Measurements from ENCODE around the gene SFXN5.

The SFXN5 gene

GRCh38 chr2:72953528-72953927 lies 118.0 kb downstream of the SFXN5 start:
- DNase-seq = no peak

GRCh38 chr2:72952961-72953360 lies 118.6 kb downstream of the SFXN5 start:
- no peak for DNase-seq

GRCh38 chr2:72952110-72952823 lies 119.2 kb downstream of the SFXN5 start:
- DNase-seq = no peak

- no peak for DNase-seq
Measured at GRCh38 chr2:72951303-72952095, 120.0 kb downstream of the SFXN5 start.

GRCh38 chr2:72950558-72951255 lies 120.8 kb downstream of the SFXN5 start:
- no peak for DNase-seq

- DNase-seq = no peak
Measured at GRCh38 chr2:72949642-72950041, 121.9 kb downstream of the SFXN5 start.

- peak; percentile 19 for DNase-seq
Measured at GRCh38 chr2:72949045-72949444, 122.5 kb downstream of the SFXN5 start.

GRCh38 chr2:72947952-72948830 lies 123.3 kb downstream of the SFXN5 start:
- DNase-seq = no peak

- no peak for DNase-seq
Measured at GRCh38 chr2:72946466-72946865, 125.0 kb downstream of the SFXN5 start.

GRCh38 chr2:72945450-72946019 lies 126.0 kb downstream of the SFXN5 start:
- no peak for DNase-seq

- DNase-seq = no peak
Measured at GRCh38 chr2:72944804-72945449, 126.6 kb downstream of the SFXN5 start.

- no peak for DNase-seq
Measured at GRCh38 chr2:72943540-72944395, 127.7 kb downstream of the SFXN5 start.

- DNase-seq = no peak
Measured at GRCh38 chr2:72942881-72943418, 128.6 kb downstream of the SFXN5 start.

GRCh38 chr2:72942293-72942692 lies 129.2 kb downstream of the SFXN5 start:
- no peak for DNase-seq

GRCh38 chr2:72940786-72941185 lies 130.7 kb downstream of the SFXN5 start:
- DNase-seq = no peak

- DNase-seq = no peak
Measured at GRCh38 chr2:72940361-72940760, 131.2 kb downstream of the SFXN5 start.

- DNase-seq = no peak
Measured at GRCh38 chr2:72938455-72938854, 133.1 kb downstream of the SFXN5 start.

- DNase-seq = no peak
Measured at GRCh38 chr2:72937356-72937669, 134.2 kb downstream of the SFXN5 start.

GRCh38 chr2:72936660-72937355 lies 134.7 kb downstream of the SFXN5 start:
- no peak for DNase-seq

GRCh38 chr2:72935611-72935957 lies 135.9 kb downstream of the SFXN5 start:
- DNase-seq = no peak

Data from DMS53 (cell line).